Astrocyte of the cerebellum (primary cell): Measurements from ENCODE around the gene USP17L5.
"Not testable (repeated sequence)": the region's sequence is repeated elsewhere in the genome, so short reads cannot be mapped to it uniquely, and the experiment has no call there.

ENCODE experiments used
- DNase-seq: peaks from one replicate; pipeline ENCODE4 v3.0.0-alpha.2; 2011; ENCODE audit warnings: low read depth
- H3K4me3 ChIP-seq: 2 replicates; pipeline ENCODE4 v1.5.1; 2011; ENCODE audit warnings: mild to moderate bottlenecking, low read depth, low read length, moderate library complexity
- in situ Hi-C: cut with HindIII; loops from 2 replicates; pipeline ENCODE4 v1.10.0; 2017; ENCODE audit warnings: low sequenced_read_pairs
- TF ChIP-seq, protein P1 (sequence below): IDR thresholded peaks from 2 replicates; pipeline ENCODE4 v1.5.1; 2012; ENCODE audit warnings: low read length, low read depth, moderate library complexity, mild to moderate bottlenecking; ENCODE audit errors: missing control alignments

The USP17L5 gene

DNA sequence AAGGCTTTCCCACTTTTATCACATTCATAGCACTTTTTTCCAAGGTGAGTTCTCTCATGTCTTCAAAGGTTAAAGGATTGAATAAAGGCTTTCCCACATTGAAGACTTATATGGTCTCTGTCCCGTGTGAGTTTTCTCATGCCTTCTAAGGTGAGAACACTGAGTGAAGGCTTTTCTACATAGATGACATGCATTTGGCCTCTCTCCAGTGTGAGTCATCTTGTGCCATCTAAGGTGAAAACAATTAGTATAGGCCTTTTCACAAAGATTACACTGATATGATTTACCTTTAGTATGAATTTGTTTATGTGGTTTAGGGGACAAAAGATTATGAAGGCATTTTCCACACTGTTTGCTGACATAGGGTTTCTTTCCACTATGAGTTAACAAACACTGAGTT is 44.9 kb downstream of the USP17L5 start:
- DNase-seq: no peak
- TF ChIP-seq, protein P1, sequence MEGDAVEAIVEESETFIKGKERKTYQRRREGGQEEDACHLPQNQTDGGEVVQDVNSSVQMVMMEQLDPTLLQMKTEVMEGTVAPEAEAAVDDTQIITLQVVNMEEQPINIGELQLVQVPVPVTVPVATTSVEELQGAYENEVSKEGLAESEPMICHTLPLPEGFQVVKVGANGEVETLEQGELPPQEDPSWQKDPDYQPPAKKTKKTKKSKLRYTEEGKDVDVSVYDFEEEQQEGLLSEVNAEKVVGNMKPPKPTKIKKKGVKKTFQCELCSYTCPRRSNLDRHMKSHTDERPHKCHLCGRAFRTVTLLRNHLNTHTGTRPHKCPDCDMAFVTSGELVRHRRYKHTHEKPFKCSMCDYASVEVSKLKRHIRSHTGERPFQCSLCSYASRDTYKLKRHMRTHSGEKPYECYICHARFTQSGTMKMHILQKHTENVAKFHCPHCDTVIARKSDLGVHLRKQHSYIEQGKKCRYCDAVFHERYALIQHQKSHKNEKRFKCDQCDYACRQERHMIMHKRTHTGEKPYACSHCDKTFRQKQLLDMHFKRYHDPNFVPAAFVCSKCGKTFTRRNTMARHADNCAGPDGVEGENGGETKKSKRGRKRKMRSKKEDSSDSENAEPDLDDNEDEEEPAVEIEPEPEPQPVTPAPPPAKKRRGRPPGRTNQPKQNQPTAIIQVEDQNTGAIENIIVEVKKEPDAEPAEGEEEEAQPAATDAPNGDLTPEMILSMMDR: no peak
- in situ Hi-C loops: no loop called here
- H3K4me3 ChIP-seq: no peak overlapping the region

DNA sequence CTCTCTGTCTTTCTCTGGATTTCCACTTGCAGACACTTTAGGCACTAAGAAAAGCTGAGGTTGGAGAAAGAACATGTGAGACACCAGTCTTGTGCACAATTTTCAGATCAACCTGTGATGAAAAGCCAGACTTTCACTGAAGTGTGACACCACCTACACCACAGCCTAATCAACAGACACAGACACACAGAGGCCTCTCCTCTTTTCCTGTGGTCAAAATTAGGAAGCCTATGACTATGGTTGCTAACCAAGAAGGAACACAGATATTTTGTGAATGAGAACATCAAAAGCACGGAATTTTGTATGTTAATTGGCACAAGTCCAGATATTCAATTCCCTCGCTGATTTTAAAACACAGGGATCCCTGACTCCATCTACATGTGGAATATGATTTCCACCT is 49.8 kb downstream of the USP17L5 start:
- in situ Hi-C loops, DNase-seq, H3K4me3 ChIP-seq: not testable (repeated sequence)
